ENCODE measurements around the gene SENP7.

DNA sequence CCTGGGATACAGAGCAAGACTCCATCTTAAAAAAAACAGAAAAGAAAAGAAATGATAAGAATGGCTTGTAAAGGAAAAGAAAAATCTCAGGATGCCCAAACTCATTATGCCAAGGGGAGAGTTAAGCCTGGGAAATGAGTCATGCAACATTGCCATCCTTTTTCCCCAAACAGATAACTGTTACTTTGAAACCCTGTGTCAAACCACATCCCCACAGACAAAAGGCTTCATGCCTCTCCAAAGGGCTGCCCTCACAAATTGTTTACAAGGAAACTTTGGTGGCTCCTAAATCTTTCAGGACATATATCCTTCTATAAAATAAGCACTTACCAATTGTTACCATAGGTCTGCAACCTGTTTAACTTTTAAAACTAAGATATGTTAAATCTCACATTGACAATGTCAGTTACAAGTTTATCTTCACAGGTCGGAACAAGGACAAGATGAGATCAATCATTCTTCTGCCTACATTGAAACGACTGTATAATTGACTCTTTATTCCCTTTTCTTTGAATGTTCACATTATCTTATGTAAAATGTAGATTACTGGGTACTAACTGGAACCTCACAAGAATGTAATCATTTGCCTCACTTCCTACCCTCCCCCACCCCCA lies 18.6 kb upstream of the SENP7 start:
- TF ChIP-seq POLR2A (IDR thresholded peaks at IDR 0.05; ENCODE audit: low read depth, low read length), result no peak
- no peak for TF ChIP-seq POLR2AphosphoS5 (IDR thresholded peaks at IDR 0.05; ENCODE audit: low read depth, low read length)
- no peak for TF ChIP-seq TAF1 (IDR thresholded peaks at IDR 0.05; ENCODE audit: borderline replicate concordance, low read depth, low read length)

All from GM12892 (cell line).